ENCODE results near the gene BFSP2.

BFSP2 gene

GRCh38 chr3:133452641-133453319, 52.9 kb downstream of the BFSP2 start:
- Histone ChIP-seq H3K9me3 (ENCODE audit: control insufficient read depth in 1 of 2, low read length in 2 of 2) (no peaks in the 10 kb centered on the region), H3K9ac (ENCODE audit: low read depth in 1 of 2, low read length in 2 of 2) (no peak overlapping the region), H3K27ac (ENCODE audit: low read depth, low read length) (no peak overlapping the region), H3K4me3 (ENCODE audit: low read depth in 1 of 2, low read length in 2 of 2) (no peak overlapping the region), H3K4me1 (ENCODE audit: control insufficient read depth in 1 of 2, insufficient read depth in 2 of 2, low read length in 2 of 2) (peaks cover 13 to 18% of the 10 kb centered on the region in 2 donors), H3K36me3 (ENCODE audit: control insufficient read depth in 1 of 2, insufficient read depth in 2 of 2, low read length in 2 of 2) (no peaks in the 10 kb centered on the region), H3K27me3 (ENCODE audit: control insufficient read depth in 1 of 2, insufficient read depth in 2 of 2, low read length in 2 of 2) (no peaks in the 10 kb centered on the region)

GRCh38 chr3:133453383-133453782, 53.5 kb downstream of the BFSP2 start:
- no peak overlapping the region for H3K27ac ChIP-seq (ENCODE audit: low read depth, low read length)
- H3K4me3 ChIP-seq (ENCODE audit: low read depth in 1 of 2, low read length in 2 of 2), result no peak overlapping the region
- no peaks in the 10 kb centered on the region for H3K9me3 ChIP-seq (ENCODE audit: control insufficient read depth in 1 of 2, low read length in 2 of 2)
- no peaks in the 10 kb centered on the region for H3K27me3 ChIP-seq (ENCODE audit: control insufficient read depth in 1 of 2, insufficient read depth in 2 of 2, low read length in 2 of 2)
- H3K4me1 ChIP-seq (ENCODE audit: control insufficient read depth in 1 of 2, insufficient read depth in 2 of 2, low read length in 2 of 2), result peaks cover 7 to 12% of the 10 kb centered on the region in 2 donors
- no peak overlapping the region for H3K9ac ChIP-seq (ENCODE audit: low read depth in 1 of 2, low read length in 2 of 2)
- H3K36me3 ChIP-seq (ENCODE audit: control insufficient read depth in 1 of 2, insufficient read depth in 2 of 2, low read length in 2 of 2), result no peaks in the 10 kb centered on the region

GRCh38 chr3:133455281-133455680, 55.4 kb downstream of the BFSP2 start:
- Histone ChIP-seq H3K36me3 (ENCODE audit: control insufficient read depth in 1 of 2, insufficient read depth in 2 of 2, low read length in 2 of 2) (no peaks in the 10 kb centered on the region), H3K9me3 (ENCODE audit: control insufficient read depth in 1 of 2, low read length in 2 of 2) (no peaks in the 10 kb centered on the region), H3K4me1 (ENCODE audit: control insufficient read depth in 1 of 2, insufficient read depth in 2 of 2, low read length in 2 of 2) (peaks cover 0 to under 1% of the 10 kb centered on the region in 2 donors), H3K4me3 (ENCODE audit: low read depth in 1 of 2, low read length in 2 of 2) (no peak overlapping the region), H3K27me3 (ENCODE audit: control insufficient read depth in 1 of 2, insufficient read depth in 2 of 2, low read length in 2 of 2) (no peaks in the 10 kb centered on the region), H3K27ac (ENCODE audit: low read depth, low read length) (no peak overlapping the region), H3K9ac (ENCODE audit: low read depth in 1 of 2, low read length in 2 of 2) (no peak overlapping the region)

GRCh38 chr3:133455960-133456359, 56.1 kb downstream of the BFSP2 start:
- Histone ChIP-seq H3K4me3 (ENCODE audit: low read depth in 1 of 2, low read length in 2 of 2) (no peak overlapping the region), H3K9me3 (ENCODE audit: control insufficient read depth in 1 of 2, low read length in 2 of 2) (no peaks in the 10 kb centered on the region), H3K9ac (ENCODE audit: low read depth in 1 of 2, low read length in 2 of 2) (no peak overlapping the region), H3K27me3 (ENCODE audit: control insufficient read depth in 1 of 2, insufficient read depth in 2 of 2, low read length in 2 of 2) (no peaks in the 10 kb centered on the region), H3K4me1 (ENCODE audit: control insufficient read depth in 1 of 2, insufficient read depth in 2 of 2, low read length in 2 of 2) (peaks cover 0 to 4% of the 10 kb centered on the region in 2 donors), H3K27ac (ENCODE audit: low read depth, low read length) (no peak overlapping the region), H3K36me3 (ENCODE audit: control insufficient read depth in 1 of 2, insufficient read depth in 2 of 2, low read length in 2 of 2) (no peaks in the 10 kb centered on the region)

GRCh38 chr3:133457025-133457424, 57.2 kb downstream of the BFSP2 start:
- Histone ChIP-seq H3K36me3 (ENCODE audit: control insufficient read depth in 1 of 2, insufficient read depth in 2 of 2, low read length in 2 of 2) (no peaks in the 10 kb centered on the region), H3K27ac (ENCODE audit: low read depth, low read length) (no peak overlapping the region), H3K4me3 (ENCODE audit: low read depth in 1 of 2, low read length in 2 of 2) (no peak overlapping the region), H3K27me3 (ENCODE audit: control insufficient read depth in 1 of 2, insufficient read depth in 2 of 2, low read length in 2 of 2) (no peaks in the 10 kb centered on the region), H3K9me3 (ENCODE audit: control insufficient read depth in 1 of 2, low read length in 2 of 2) (no peaks in the 10 kb centered on the region), H3K9ac (ENCODE audit: low read depth in 1 of 2, low read length in 2 of 2) (no peak overlapping the region), H3K4me1 (ENCODE audit: control insufficient read depth in 1 of 2, insufficient read depth in 2 of 2, low read length in 2 of 2) (peaks cover 0 to 9% of the 10 kb centered on the region in 2 donors)

- H3K4me3 ChIP-seq (ENCODE audit: low read depth in 1 of 2, low read length in 2 of 2), result no peak overlapping the region
- H3K27me3 ChIP-seq (ENCODE audit: control insufficient read depth in 1 of 2, insufficient read depth in 2 of 2, low read length in 2 of 2), result no peaks in the 10 kb centered on the region
- no peaks in the 10 kb centered on the region for H3K9me3 ChIP-seq (ENCODE audit: control insufficient read depth in 1 of 2, low read length in 2 of 2)
- no peak overlapping the region for H3K27ac ChIP-seq (ENCODE audit: low read depth, low read length)
- H3K9ac ChIP-seq (ENCODE audit: low read depth in 1 of 2, low read length in 2 of 2), result no peak overlapping the region
- peaks cover 0 to 9% of the 10 kb centered on the region in 2 donors for H3K4me1 ChIP-seq (ENCODE audit: control insufficient read depth in 1 of 2, insufficient read depth in 2 of 2, low read length in 2 of 2)
- no peaks in the 10 kb centered on the region for H3K36me3 ChIP-seq (ENCODE audit: control insufficient read depth in 1 of 2, insufficient read depth in 2 of 2, low read length in 2 of 2)
These were observed 57.7 kb downstream of the BFSP2 start for GRCh38 chr3:133457465-133458067.

GRCh38 chr3:133459400-133459799, 59.5 kb downstream of the BFSP2 start:
- H3K27ac ChIP-seq (ENCODE audit: low read depth, low read length), result no peak overlapping the region
- no peaks in the 10 kb centered on the region for H3K36me3 ChIP-seq (ENCODE audit: control insufficient read depth in 1 of 2, insufficient read depth in 2 of 2, low read length in 2 of 2)
- H3K4me3 ChIP-seq (ENCODE audit: low read depth in 1 of 2, low read length in 2 of 2), result no peak overlapping the region
- H3K9me3 ChIP-seq (ENCODE audit: control insufficient read depth in 1 of 2, low read length in 2 of 2), result no peaks in the 10 kb centered on the region
- H3K4me1 ChIP-seq (ENCODE audit: control insufficient read depth in 1 of 2, insufficient read depth in 2 of 2, low read length in 2 of 2), result peaks cover 0 to 13% of the 10 kb centered on the region in 2 donors
- no peak overlapping the region for H3K9ac ChIP-seq (ENCODE audit: low read depth in 1 of 2, low read length in 2 of 2)
- H3K27me3 ChIP-seq (ENCODE audit: control insufficient read depth in 1 of 2, insufficient read depth in 2 of 2, low read length in 2 of 2), result no peaks in the 10 kb centered on the region

GRCh38 chr3:133460809-133461208, 61.0 kb downstream of the BFSP2 start:
- H3K9ac ChIP-seq (ENCODE audit: low read depth in 1 of 2, low read length in 2 of 2), result no peak overlapping the region
- no peaks in the 10 kb centered on the region for H3K36me3 ChIP-seq (ENCODE audit: control insufficient read depth in 1 of 2, insufficient read depth in 2 of 2, low read length in 2 of 2)
- peaks cover 0 to 13% of the 10 kb centered on the region in 2 donors for H3K4me1 ChIP-seq (ENCODE audit: control insufficient read depth in 1 of 2, insufficient read depth in 2 of 2, low read length in 2 of 2)
- H3K27me3 ChIP-seq (ENCODE audit: control insufficient read depth in 1 of 2, insufficient read depth in 2 of 2, low read length in 2 of 2), result no peaks in the 10 kb centered on the region
- no peaks in the 10 kb centered on the region for H3K9me3 ChIP-seq (ENCODE audit: control insufficient read depth in 1 of 2, low read length in 2 of 2)
- H3K4me3 ChIP-seq (ENCODE audit: low read depth in 1 of 2, low read length in 2 of 2), result no peak overlapping the region
- no peak overlapping the region for H3K27ac ChIP-seq (ENCODE audit: low read depth, low read length)

GRCh38 chr3:133461291-133461690, 61.4 kb downstream of the BFSP2 start:
- H3K27ac ChIP-seq (ENCODE audit: low read depth, low read length), result no peak overlapping the region
- no peaks in the 10 kb centered on the region for H3K36me3 ChIP-seq (ENCODE audit: control insufficient read depth in 1 of 2, insufficient read depth in 2 of 2, low read length in 2 of 2)
- H3K4me1 ChIP-seq (ENCODE audit: control insufficient read depth in 1 of 2, insufficient read depth in 2 of 2, low read length in 2 of 2), result peaks cover 0 to 13% of the 10 kb centered on the region in 2 donors
- H3K4me3 ChIP-seq (ENCODE audit: low read depth in 1 of 2, low read length in 2 of 2), result no peak overlapping the region
- H3K27me3 ChIP-seq (ENCODE audit: control insufficient read depth in 1 of 2, insufficient read depth in 2 of 2, low read length in 2 of 2), result no peaks in the 10 kb centered on the region
- H3K9ac ChIP-seq (ENCODE audit: low read depth in 1 of 2, low read length in 2 of 2), result no peak overlapping the region
- H3K9me3 ChIP-seq (ENCODE audit: control insufficient read depth in 1 of 2, low read length in 2 of 2), result no peaks in the 10 kb centered on the region

- H3K9ac ChIP-seq (ENCODE audit: low read depth in 1 of 2, low read length in 2 of 2), result no peak overlapping the region
- no peak overlapping the region for H3K4me3 ChIP-seq (ENCODE audit: low read depth in 1 of 2, low read length in 2 of 2)
- no peaks in the 10 kb centered on the region for H3K36me3 ChIP-seq (ENCODE audit: control insufficient read depth in 1 of 2, insufficient read depth in 2 of 2, low read length in 2 of 2)
- H3K9me3 ChIP-seq (ENCODE audit: control insufficient read depth in 1 of 2, low read length in 2 of 2), result no peaks in the 10 kb centered on the region
- peaks cover 3 to 20% of the 10 kb centered on the region in 2 donors for H3K4me1 ChIP-seq (ENCODE audit: control insufficient read depth in 1 of 2, insufficient read depth in 2 of 2, low read length in 2 of 2)
- no peaks in the 10 kb centered on the region for H3K27me3 ChIP-seq (ENCODE audit: control insufficient read depth in 1 of 2, insufficient read depth in 2 of 2, low read length in 2 of 2)
- H3K27ac ChIP-seq (ENCODE audit: low read depth, low read length), result no peak overlapping the region
These were observed 63.5 kb downstream of the BFSP2 start for GRCh38 chr3:133463347-133463860.
